Tibial nerve (tissue), 4 donors: ENCODE results near the gene KIF26A. TPM values are rescaled to one million over a fixed set of nuclear protein-coding genes. Genes with fewer than 3 reads are reported as not detected.

Experiments used
- DNase-seq, 2 donors: peaks; one replicate each; pipeline ENCODE4 v3.0.0-alpha.2; 2019; ENCODE audit warnings: low spot score in 2 of 2
- H3K27ac ChIP-seq, 4 donors: fragments of 200-600 bp; sonication (generic) in 3 of 4; one replicate each; pipeline ENCODE4 v1.5.1; 2017 to 2019; ENCODE audit warnings: mild to moderate bottlenecking in 1 of 4
- H3K27me3 ChIP-seq, 2 donors: fragments of 200-600 bp; sonication (generic) in 1 of 2; one replicate each; pipeline versions ENCODE4 v1.5.1 to v1.6.0; 2017 to 2019
- H3K36me3 ChIP-seq, 3 donors: fragments of 200-600 bp; sonication (generic); one replicate each; pipeline ENCODE4 v1.5.1; 2018 to 2019
- H3K4me1 ChIP-seq, 4 donors: fragments of 200-600 bp; sonication (generic) in 3 of 4; one replicate each; pipeline ENCODE4 v1.5.1; 2017 to 2019
- H3K4me3 ChIP-seq, 4 donors: fragments of 200-600 bp; sonication (generic) in 3 of 4; one replicate each; pipeline ENCODE4 v1.5.1; 2017 to 2019; ENCODE audit warnings: mild to moderate bottlenecking in 1 of 4, moderate library complexity in 1 of 4
- H3K9me3 ChIP-seq, 4 donors: fragments of 200-600 bp; sonication (generic) in 3 of 4; one replicate each; pipeline ENCODE4 v1.5.1; 2017 to 2019
- CTCF ChIP-seq, 5 experiments: fragments of 200-600 bp in 3 of 5; fragments of 450-650 bp in 2 of 5; sonication (generic) in 3 of 5; IDR thresholded peaks; one replicate each; pipeline ENCODE4 v1.5.1; 2016 to 2019; ENCODE audit warnings: antibody characterized with exemption in 5 of 5, mild to moderate bottlenecking in 3 of 5, moderate library complexity in 2 of 5
- EP300 ChIP-seq, 2 donors: sonication (generic); formaldehyde crosslinking; IDR thresholded peaks; one replicate each; pipeline ENCODE4 v1.6.1; 2017; ENCODE audit warnings: antibody characterized with exemption in 2 of 2, mild to moderate bottlenecking in 1 of 2
- POLR2A ChIP-seq, 2 donors: fragments of 450-650 bp; IDR thresholded peaks; one replicate each; pipeline ENCODE4 v1.6.1; 2017; ENCODE audit warnings: antibody characterized with exemption in 2 of 2, mild to moderate bottlenecking in 2 of 2, moderate library complexity in 2 of 2
- WGBS, 2 donors: methylation state at CpG; one replicate each; pipeline ENCODE4 v1.1.5; 2018; 5-methylcytosine and 5-hydroxymethylcytosine counted together
- total RNA-seq, 4 donors: library from RNA; depleted of rRNA; stranded (reverse); fragments of >200 nt; gene quantifications; one replicate each; pipeline ENCODE4 v1.1.0, GENCODE V29; 2016

Gene KIF26A
- total RNA-seq, 4 donors from 2014 or later, result 2.6 to 4.2 (median 3.3) TPM

GRCh38 chr14:104158827-104159798 is 20.7 kb downstream of the KIF26A start:
- peaks cover 0 to 5% (median 0%) of the 10 kb centered on the region in 3 donors for H3K36me3 ChIP-seq
- DNase-seq, result no peak
- H3K27me3 ChIP-seq, result no peaks in the 10 kb centered on the region
- no peaks in the 10 kb centered on the region for H3K9me3 ChIP-seq
- 66 to 71% methylated on average over 39 to 51 of the region's 51 CpGs for WGBS, 2 donors
- H3K4me1 ChIP-seq, result peaks cover 0 to 9% (median 0%) of the 10 kb centered on the region in 4 donors
- H3K4me3 ChIP-seq, result no peak overlapping the region
- TF ChIP-seq POLR2A (IDR thresholded peaks at IDR 0.05), result no peak
- TF ChIP-seq CTCF (IDR thresholded peaks at IDR 0.05), result no peak
- TF ChIP-seq EP300 (IDR thresholded peaks at IDR 0.05), result no peak
- H3K27ac ChIP-seq, result no peak overlapping the region

- 95 to 96% methylated on average over 8 of the region's 9 CpGs for WGBS, 2 donors
- Histone ChIP-seq H3K27me3 (no peaks in the 10 kb centered on the region), H3K36me3 (peaks cover 0 to 5% (median 0%) of the 10 kb centered on the region in 3 donors), H3K4me3 (no peak overlapping the region), H3K9me3 (no peaks in the 10 kb centered on the region), H3K4me1 (peaks cover 0 to 9% (median 0%) of the 10 kb centered on the region in 4 donors), H3K27ac (no peak overlapping the region)
- TF ChIP-seq CTCF (IDR thresholded peaks at IDR 0.05) (no peak), POLR2A (IDR thresholded peaks at IDR 0.05) (no peak), EP300 (IDR thresholded peaks at IDR 0.05) (no peak)
- DNase-seq, result no peak
These were observed 21.6 kb downstream of the KIF26A start for GRCh38 chr14:104159990-104160389.

GRCh38 chr14:104161602-104162367 is 23.4 kb downstream of the KIF26A start:
- H3K4me1 ChIP-seq, result no peaks in the 10 kb centered on the region
- H3K27me3 ChIP-seq, result no peaks in the 10 kb centered on the region
- DNase-seq, result no peak
- no peaks in the 10 kb centered on the region for H3K9me3 ChIP-seq
- 83 to 85% methylated on average over 21 to 23 of the region's 23 CpGs for WGBS, 2 donors
- TF ChIP-seq POLR2A (IDR thresholded peaks at IDR 0.05), result no peak
- no peak for TF ChIP-seq CTCF (IDR thresholded peaks at IDR 0.05)
- TF ChIP-seq EP300 (IDR thresholded peaks at IDR 0.05), result no peak
- peaks cover 0 to 6% (median 0%) of the 10 kb centered on the region in 3 donors for H3K36me3 ChIP-seq
- H3K27ac ChIP-seq, result no peak overlapping the region
- H3K4me3 ChIP-seq, result no peak overlapping the region

- Histone ChIP-seq H3K36me3 (peaks cover 0 to 12% (median 0%) of the 10 kb centered on the region in 3 donors), H3K27me3 (no peaks in the 10 kb centered on the region), H3K4me1 (no peaks in the 10 kb centered on the region), H3K9me3 (no peaks in the 10 kb centered on the region), H3K4me3 (no peak overlapping the region), H3K27ac (no peak overlapping the region)
- WGBS, 2 donors, result 79 to 80% methylated on average over 2 to 8 of the region's 9 CpGs
- TF ChIP-seq CTCF (IDR thresholded peaks at IDR 0.05) (no peak), POLR2A (IDR thresholded peaks at IDR 0.05) (no peak), EP300 (IDR thresholded peaks at IDR 0.05) (no peak)
- DNase-seq, result no peak
These were observed 24.1 kb downstream of the KIF26A start for GRCh38 chr14:104162495-104162894.
